ENCODE measurements around the gene RAB34.
"Not testable (repeated sequence)": the region's sequence is repeated elsewhere in the genome, so short reads cannot be mapped to it uniquely, and the experiment has no call there.

DNA sequence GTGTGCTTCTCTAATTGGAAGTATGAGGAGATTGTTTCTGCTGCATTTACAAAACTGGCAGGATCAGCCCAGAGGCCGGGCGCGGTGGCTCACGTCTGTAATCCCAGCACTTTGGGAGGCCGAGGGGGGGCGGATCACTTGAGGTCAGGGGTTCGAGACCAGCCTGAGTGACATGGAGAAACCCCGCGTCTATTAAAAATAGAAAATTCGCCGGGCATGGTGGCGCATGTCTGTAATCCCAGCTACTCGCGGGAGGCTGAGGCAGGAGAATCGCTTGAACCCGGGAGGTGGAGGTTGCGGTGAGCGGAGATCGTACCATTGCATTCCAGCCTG, 3.3 kb upstream of the RAB34 start:
- not testable (repeated sequence) for TF ChIP-seq POLR2AphosphoS5 (IDR thresholded peaks at IDR 0.05; ENCODE audit: borderline replicate concordance, low read depth, low read length); EZH2 (IDR thresholded peaks at IDR 0.05)

All from SK-N-MC (cell line).